ENCODE data around the gene CBX5. TPM values are rescaled to one million over a fixed set of nuclear protein-coding genes. Genes with fewer than 3 reads are reported as not detected.
A peak's percentile ranks its signal among the peaks of the same experiment; 100 is the strongest.

CBX5 gene
- polyA plus RNA-seq, 2 donors = 4.9 to 5.6 TPM

GRCh38 chr12:54304187-54304810 is 24.4 kb upstream of the CBX5 start:
- H3K27me3 ChIP-seq (ENCODE audit: control insufficient read depth in 1 of 2, insufficient read depth in 2 of 2, low read length in 2 of 2) = no peaks in the 10 kb centered on the region
- H3K9me3 ChIP-seq (ENCODE audit: control insufficient read depth in 2 of 2, insufficient read depth in 1 of 2, low read depth in 1 of 2, low read length in 1 of 2) = no peaks in the 10 kb centered on the region
- WGBS, 2 donors = 17% methylated on average over 12 of the region's 12 CpGs
- H3K36me3 ChIP-seq (ENCODE audit: control insufficient read depth in 2 of 2, insufficient read depth in 2 of 2, low read length in 1 of 2) = no peaks in the 10 kb centered on the region
- H3K4me3 ChIP-seq (ENCODE audit: low read depth in 1 of 2, low read length in 2 of 2) = no peak overlapping the region
- peaks cover 5 to 10% of the 10 kb centered on the region in 2 donors for H3K4me1 ChIP-seq (ENCODE audit: control insufficient read depth in 2 of 2, insufficient read depth in 2 of 2, low read length in 1 of 2)
- no peak overlapping the region for H3K27ac ChIP-seq (ENCODE audit: low read depth in 2 of 2, low read length in 1 of 2)

- Histone ChIP-seq H3K4me3 (ENCODE audit: low read depth in 1 of 2, low read length in 2 of 2) (no peak overlapping the region), H3K27ac (ENCODE audit: low read depth in 2 of 2, low read length in 1 of 2) (no peak overlapping the region), H3K9me3 (ENCODE audit: control insufficient read depth in 2 of 2, insufficient read depth in 1 of 2, low read depth in 1 of 2, low read length in 1 of 2) (no peaks in the 10 kb centered on the region), H3K4me1 (ENCODE audit: control insufficient read depth in 2 of 2, insufficient read depth in 2 of 2, low read length in 1 of 2) (peaks cover 5 to 10% of the 10 kb centered on the region in 2 donors), H3K27me3 (ENCODE audit: control insufficient read depth in 1 of 2, insufficient read depth in 2 of 2, low read length in 2 of 2) (no peaks in the 10 kb centered on the region), H3K36me3 (ENCODE audit: control insufficient read depth in 2 of 2, insufficient read depth in 2 of 2, low read length in 1 of 2) (no peaks in the 10 kb centered on the region)
Measured at GRCh38 chr12:54303640-54304039, 23.7 kb upstream of the CBX5 start.

- Histone ChIP-seq H3K9me3 (ENCODE audit: control insufficient read depth in 2 of 2, insufficient read depth in 1 of 2, low read depth in 1 of 2, low read length in 1 of 2) (no peaks in the 10 kb centered on the region), H3K27ac (ENCODE audit: low read depth in 2 of 2, low read length in 1 of 2) (no peak overlapping the region), H3K36me3 (ENCODE audit: control insufficient read depth in 2 of 2, insufficient read depth in 2 of 2, low read length in 1 of 2) (no peaks in the 10 kb centered on the region), H3K4me1 (ENCODE audit: control insufficient read depth in 2 of 2, insufficient read depth in 2 of 2, low read length in 1 of 2) (peaks cover 5 to 7% of the 10 kb centered on the region in 2 donors), H3K4me3 (ENCODE audit: low read depth in 1 of 2, low read length in 2 of 2) (no peak overlapping the region), H3K27me3 (ENCODE audit: control insufficient read depth in 1 of 2, insufficient read depth in 2 of 2, low read length in 2 of 2) (no peaks in the 10 kb centered on the region)
- WGBS, 2 donors = 73 to 76% methylated on average over 1 of the region's 1 CpG
Measured at GRCh38 chr12:54301428-54302048, 21.6 kb upstream of the CBX5 start.

GRCh38 chr12:54300732-54301427 is 21.0 kb upstream of the CBX5 start, which contains the start of gene NFE2:
NFE2 (minus strand) TSS chr12:54301015; CDS start chr12:54295248, 5,767 bp downstream.
- H3K9me3 ChIP-seq (ENCODE audit: control insufficient read depth in 2 of 2, insufficient read depth in 1 of 2, low read depth in 1 of 2, low read length in 1 of 2) = no peaks in the 10 kb centered on the region
- 5 to 10% methylated on average over 25 to 26 of the region's 26 CpGs for WGBS, 2 donors
- no peaks in the 10 kb centered on the region for H3K27me3 ChIP-seq (ENCODE audit: control insufficient read depth in 1 of 2, insufficient read depth in 2 of 2, low read length in 2 of 2)
- no peaks in the 10 kb centered on the region for H3K36me3 ChIP-seq (ENCODE audit: control insufficient read depth in 2 of 2, insufficient read depth in 2 of 2, low read length in 1 of 2)
- H3K4me3 ChIP-seq (ENCODE audit: low read depth in 1 of 2, low read length in 2 of 2) = no peak within 1 kb of the TSS
- H3K27ac ChIP-seq (ENCODE audit: low read depth in 2 of 2, low read length in 1 of 2) = peak within 1 kb of the TSS in 1 of 2 donors; percentile 3
- H3K4me1 ChIP-seq (ENCODE audit: control insufficient read depth in 2 of 2, insufficient read depth in 2 of 2, low read length in 1 of 2) = peaks cover 5 to 7% of the 10 kb centered on the region in 2 donors

- Histone ChIP-seq H3K36me3 (ENCODE audit: control insufficient read depth in 2 of 2, insufficient read depth in 2 of 2, low read length in 1 of 2) (no peaks in the 10 kb centered on the region), H3K4me3 (ENCODE audit: low read depth in 1 of 2, low read length in 2 of 2) (no peak overlapping the region), H3K27me3 (ENCODE audit: control insufficient read depth in 1 of 2, insufficient read depth in 2 of 2, low read length in 2 of 2) (no peaks in the 10 kb centered on the region), H3K27ac (ENCODE audit: low read depth in 2 of 2, low read length in 1 of 2) (no peak overlapping the region), H3K9me3 (ENCODE audit: control insufficient read depth in 2 of 2, insufficient read depth in 1 of 2, low read depth in 1 of 2, low read length in 1 of 2) (no peaks in the 10 kb centered on the region), H3K4me1 (ENCODE audit: control insufficient read depth in 2 of 2, insufficient read depth in 2 of 2, low read length in 1 of 2) (peaks cover 5 to 7% of the 10 kb centered on the region in 2 donors)
- 43 to 49% methylated on average over 3 of the region's 3 CpGs for WGBS, 2 donors
Measured at GRCh38 chr12:54300225-54300731, 20.4 kb upstream of the CBX5 start.

GRCh38 chr12:54299515-54300224 is 19.7 kb upstream of the CBX5 start:
- Histone ChIP-seq H3K9me3 (ENCODE audit: control insufficient read depth in 2 of 2, insufficient read depth in 1 of 2, low read depth in 1 of 2, low read length in 1 of 2) (no peaks in the 10 kb centered on the region), H3K27ac (ENCODE audit: low read depth in 2 of 2, low read length in 1 of 2) (no peak overlapping the region), H3K27me3 (ENCODE audit: control insufficient read depth in 1 of 2, insufficient read depth in 2 of 2, low read length in 2 of 2) (no peaks in the 10 kb centered on the region), H3K4me3 (ENCODE audit: low read depth in 1 of 2, low read length in 2 of 2) (no peak overlapping the region), H3K4me1 (ENCODE audit: control insufficient read depth in 2 of 2, insufficient read depth in 2 of 2, low read length in 1 of 2) (peaks cover 5 to 7% of the 10 kb centered on the region in 2 donors), H3K36me3 (ENCODE audit: control insufficient read depth in 2 of 2, insufficient read depth in 2 of 2, low read length in 1 of 2) (no peaks in the 10 kb centered on the region)
- WGBS, 2 donors = 51 to 57% methylated on average over 8 of the region's 8 CpGs

GRCh38 chr12:54298904-54299303 is 19.0 kb upstream of the CBX5 start:
- 85 to 90% methylated on average over 5 of the region's 5 CpGs for WGBS, 2 donors
- H3K9me3 ChIP-seq (ENCODE audit: control insufficient read depth in 2 of 2, insufficient read depth in 1 of 2, low read depth in 1 of 2, low read length in 1 of 2) = no peaks in the 10 kb centered on the region
- H3K4me3 ChIP-seq (ENCODE audit: low read depth in 1 of 2, low read length in 2 of 2) = no peak overlapping the region
- peaks cover 0 to 3% of the 10 kb centered on the region in 2 donors for H3K4me1 ChIP-seq (ENCODE audit: control insufficient read depth in 2 of 2, insufficient read depth in 2 of 2, low read length in 1 of 2)
- no peaks in the 10 kb centered on the region for H3K36me3 ChIP-seq (ENCODE audit: control insufficient read depth in 2 of 2, insufficient read depth in 2 of 2, low read length in 1 of 2)
- no peaks in the 10 kb centered on the region for H3K27me3 ChIP-seq (ENCODE audit: control insufficient read depth in 1 of 2, insufficient read depth in 2 of 2, low read length in 2 of 2)
- H3K27ac ChIP-seq (ENCODE audit: low read depth in 2 of 2, low read length in 1 of 2) = no peak overlapping the region

GRCh38 chr12:54296393-54297099 is 16.6 kb upstream of the CBX5 start:
- Histone ChIP-seq H3K4me1 (ENCODE audit: control insufficient read depth in 2 of 2, insufficient read depth in 2 of 2, low read length in 1 of 2) (peaks cover 0 to 3% of the 10 kb centered on the region in 2 donors), H3K9me3 (ENCODE audit: control insufficient read depth in 2 of 2, insufficient read depth in 1 of 2, low read depth in 1 of 2, low read length in 1 of 2) (no peaks in the 10 kb centered on the region), H3K27me3 (ENCODE audit: control insufficient read depth in 1 of 2, insufficient read depth in 2 of 2, low read length in 2 of 2) (no peaks in the 10 kb centered on the region), H3K36me3 (ENCODE audit: control insufficient read depth in 2 of 2, insufficient read depth in 2 of 2, low read length in 1 of 2) (no peaks in the 10 kb centered on the region), H3K27ac (ENCODE audit: low read depth in 2 of 2, low read length in 1 of 2) (no peak overlapping the region), H3K4me3 (ENCODE audit: low read depth in 1 of 2, low read length in 2 of 2) (no peak overlapping the region)
- WGBS, 2 donors = 83 to 87% methylated on average over 5 of the region's 5 CpGs
